Erythroblast (primary cell): Measurements from ENCODE around the gene BOC.

Experiments used
- GATA1 ChIP-seq: IDR thresholded peaks from 2 replicates; pipeline ENCODE4 v1.6.1; 2011; ENCODE audit warnings: low read depth, mild to moderate bottlenecking, control low read depth, low read length, moderate library complexity
- POLR2A ChIP-seq: IDR thresholded peaks from 2 replicates; pipeline ENCODE4 v1.6.1; 2011; ENCODE audit warnings: mild to moderate bottlenecking, low read length

DNA sequence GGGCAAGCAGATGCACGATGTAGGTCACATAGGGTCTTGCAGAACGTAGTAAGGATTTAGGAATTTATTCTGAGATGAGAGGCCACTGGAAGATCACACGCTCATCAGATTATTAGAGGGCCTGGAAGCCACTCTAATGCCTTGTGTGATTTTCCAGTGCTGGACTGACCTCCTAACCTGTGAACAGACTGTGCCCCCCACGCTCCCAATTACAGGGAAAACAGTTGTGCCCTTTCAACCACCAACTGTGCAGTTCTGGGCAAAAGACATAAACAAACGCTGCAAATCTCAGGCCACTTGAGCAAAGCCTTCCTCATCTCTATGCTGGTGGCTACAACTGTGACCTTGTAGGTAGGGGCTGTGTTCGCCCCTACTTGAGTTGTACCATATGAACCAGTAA lies 48.2 kb upstream of the BOC start:
- TF ChIP-seq POLR2A (no peak), GATA1 (no peak)
